Panc1 (cell line): ENCODE measurements around the gene CAPN8. TPM values are rescaled to one million over a fixed set of nuclear protein-coding genes. Genes with fewer than 3 reads are reported as not detected.

ENCODE experiments used
- ATAC-seq: fragments of 200-7000 bp; cut with Tn5 transposase; 2 replicates; pipeline ENCODE4 v1.9.1; 2020; ENCODE audit warnings: mild to moderate bottlenecking, moderate library complexity
- BruUV-seq: library from RNA; stranded (reverse); fragments of 400-500 nt; replicated peaks from 2 replicates; lab custom pipeline; 2021; lab: Mats Ljungman, UMichigan
- CTCF ChIA-PET: fragments of 300-600 bp; sonication (Branson Sonifier 250); formaldehyde crosslinking; loops from one replicate; lab custom pipeline; 2022; ENCODE audit warnings: antibody characterized with exemption; lab: Charles Lee
- POLR2A ChIA-PET: fragments of 300-600 bp; sonication (Branson Sonifier 250); formaldehyde crosslinking; loops from one replicate; lab custom pipeline; 2022; ENCODE audit warnings: antibody characterized with exemption; lab: Charles Lee
- DNase-seq: peaks from one replicate; pipeline ENCODE4 v3.0.0-alpha.2; 2010; ENCODE audit warnings: low read depth, low spot score
- H3K27ac ChIP-seq: 2 replicates; pipeline ENCODE4 v1.5.1; 2011; ENCODE audit warnings: mild to moderate bottlenecking, low read length, inconsistent platforms
- H3K27me3 ChIP-seq: fragments of 200-500 bp; sonication (Bioruptor generic); 2 replicates; pipeline ENCODE4 v1.6.0; 2014; ENCODE audit warnings: low read length, inconsistent platforms; ENCODE audit not compliant: control insufficient read depth, insufficient read depth
- H3K36me3 ChIP-seq: fragments of 200-500 bp; sonication (Bioruptor generic); 2 replicates; pipeline ENCODE4 v1.5.1; 2014; ENCODE audit warnings: inconsistent platforms, mild to moderate bottlenecking, low read length, moderate library complexity; ENCODE audit not compliant: control insufficient read depth, insufficient read depth
- H3K4me1 ChIP-seq: 2 replicates; pipeline ENCODE4 v1.5.1; 2011; ENCODE audit warnings: inconsistent platforms, mild to moderate bottlenecking, low read length, moderate library complexity; ENCODE audit not compliant: control insufficient read depth, insufficient read depth
- H3K4me3 ChIP-seq, 2 experiments: 2 replicates each; pipeline ENCODE4 v1.5.1; 2011 to 2012; ENCODE audit warnings: low read depth in 2 of 2, low read length in 2 of 2, mild to moderate bottlenecking in 2 of 2, inconsistent platforms in 1 of 2, moderate library complexity in 1 of 2
- H3K9me3 ChIP-seq: fragments of 200-500 bp; sonication (Bioruptor generic); 2 replicates; pipeline ENCODE4 v1.5.1; 2014; ENCODE audit warnings: low read depth, mild to moderate bottlenecking, inconsistent platforms, low read length, moderate library complexity; ENCODE audit not compliant: control insufficient read depth, insufficient read depth
- POLR2AphosphoS5 ChIP-seq: IDR thresholded peaks from 2 replicates; pipeline ENCODE4 v1.6.1; 2012; ENCODE audit warnings: mild to moderate bottlenecking, low read depth, low read length, moderate library complexity
- SIN3A ChIP-seq: IDR thresholded peaks from 2 replicates; pipeline ENCODE4 v1.6.1; 2012; ENCODE audit warnings: low read depth, mild to moderate bottlenecking, low read length, moderate library complexity, borderline replicate concordance; ENCODE audit not compliant: insufficient read depth
- TCF7L2 ChIP-seq: IDR thresholded peaks from 2 replicates; pipeline ENCODE4 v1.6.1; 2011; ENCODE audit warnings: mild to moderate bottlenecking, low read depth, low read length, inconsistent platforms
- in situ Hi-C: cut with HindIII; loops from 2 replicates; pipeline ENCODE4 v1.10.0; 2016; ENCODE audit warnings: low sequenced_read_pairs, low pct_unique_long_range_greater_than_20kb
- intact Hi-C: fragments of 100-400 bp; cut with micrococcal nuclease; formaldehyde crosslinking; loops from one replicate; pipeline ENCODE4 v1.10.0; 2022; ENCODE audit not compliant: unreplicated experiment
- total RNA-seq: library from RNA; stranded (reverse); gene quantifications from one replicate; pipeline ENCODE4 v1.2.1, GENCODE V29; 2021; ENCODE audit not compliant: unreplicated experiment
- TF ChIP-seq, protein P1 (sequence below), 2 experiments: IDR thresholded peaks; 2 replicates each; pipeline ENCODE4 v1.6.1; 2011 to 2012; ENCODE audit warnings: low read depth in 2 of 2, control low read depth in 1 of 2, low read length in 1 of 2, mild to moderate bottlenecking in 1 of 2, moderate library complexity in 1 of 2; ENCODE audit not compliant: insufficient read depth in 1 of 2
- TF ChIP-seq, protein P2 (sequence below): fragments of 450-650 bp; IDR thresholded peaks from 2 replicates; pipeline ENCODE4 v1.5.1; 2017; ENCODE audit warnings: mild to moderate bottlenecking

The CAPN8 gene
- total RNA-seq, 1 experiment from 2014 or later: 0.28 TPM

DNA sequence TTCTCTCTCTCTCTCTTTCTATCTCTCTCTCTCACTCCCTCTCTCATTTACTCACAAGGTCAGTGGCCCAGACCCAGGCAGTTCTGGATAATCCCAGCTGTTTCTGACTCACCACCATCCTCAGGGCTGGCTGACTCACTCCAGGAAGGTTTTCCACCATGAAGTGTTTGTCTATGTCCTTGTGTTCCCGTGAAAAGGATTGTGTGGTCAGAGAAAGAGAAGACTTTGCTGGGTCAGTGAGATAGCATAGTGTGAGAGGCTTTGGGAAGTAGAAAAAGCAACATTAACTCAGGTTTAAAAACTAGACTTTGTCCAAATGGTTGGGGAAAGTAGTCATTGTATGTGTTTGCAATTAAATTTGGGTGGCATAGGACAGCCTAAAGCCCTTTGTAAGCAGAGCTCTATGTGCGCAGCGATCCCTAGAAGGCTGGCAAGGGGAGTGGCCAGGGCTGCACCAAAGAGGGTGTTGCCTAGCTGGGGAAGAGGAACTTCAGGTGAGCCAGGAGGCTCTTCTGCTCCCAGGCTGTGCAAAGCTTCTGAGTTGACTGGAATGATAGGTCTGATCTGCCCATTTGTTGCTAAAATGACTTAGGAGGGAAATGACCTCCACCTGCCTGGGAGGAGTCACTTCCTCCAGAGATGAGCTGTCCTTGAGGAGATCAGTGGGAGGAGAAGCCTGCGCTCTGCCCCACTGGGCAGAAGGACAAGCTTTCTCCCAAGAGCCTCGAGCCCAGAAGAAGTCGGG lies 41.9 kb upstream of the CAPN8 start:
- H3K4me1 ChIP-seq: peaks cover 78% of the 10 kb centered on the region
- CTCF ChIA-PET: interaction anchor here (0.6 to 0.8 kb wide), 3 partner anchors 8 to 42 kb away, joined by 4 to 6 read pairs (median 6); no protein-coding TSS in a partner anchor

DNA sequence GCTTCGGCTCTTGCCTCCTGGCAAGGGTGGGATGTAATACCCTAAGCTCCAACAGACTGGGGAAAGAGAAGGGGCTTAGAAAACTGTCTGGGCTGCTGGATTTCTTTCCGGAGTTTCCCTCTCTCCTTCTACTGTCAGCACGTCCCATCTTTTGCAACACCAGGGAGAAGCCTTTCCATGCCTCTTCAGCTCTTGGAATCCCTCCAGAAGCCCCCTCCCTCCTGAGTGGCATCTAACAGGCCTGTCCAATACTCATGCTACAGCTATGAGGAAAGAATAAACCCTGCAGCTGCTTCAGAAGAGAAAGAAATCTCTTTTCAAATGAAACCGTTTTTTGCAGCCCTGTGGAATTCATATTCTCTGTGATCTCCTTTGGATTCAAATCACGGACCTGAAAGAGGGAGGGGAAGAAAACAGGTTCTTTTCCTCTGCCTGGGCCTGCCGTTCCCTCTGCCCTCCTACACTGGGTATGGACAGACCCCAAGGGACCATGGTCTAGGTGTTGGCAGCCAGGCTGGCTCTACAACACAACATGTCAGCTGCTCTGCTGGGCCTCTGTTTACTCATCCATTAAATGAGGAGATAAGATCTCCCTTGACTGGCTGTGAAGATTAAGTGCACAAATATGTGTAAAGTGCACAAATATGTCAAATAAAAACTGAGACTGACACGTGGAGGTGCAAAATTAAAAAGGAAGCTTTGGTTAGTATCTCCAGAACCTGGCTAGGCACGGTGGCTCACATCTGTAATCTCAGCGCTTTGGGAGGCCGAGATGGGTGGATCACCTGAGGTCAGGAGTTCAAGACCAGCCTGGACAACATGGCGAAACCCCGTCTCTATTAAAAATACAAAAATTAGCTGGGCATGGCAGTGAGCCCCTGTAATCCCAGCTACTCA lies 40.8 kb upstream of the CAPN8 start:
- H3K9me3 ChIP-seq: no peaks in the 10 kb centered on the region
- BruUV-seq: TSS peak; percentile 86
- no peaks in the 10 kb centered on the region for H3K27me3 ChIP-seq
- CTCF ChIA-PET: no interaction called here
- DNase-seq (no peak), ATAC-seq (peak; percentile 51)
- POLR2A ChIA-PET: interaction anchor here (0.6 to 0.7 kb wide), 3 partner anchors 65 to 790 kb away, joined by 3 to 8 read pairs (median 4); no protein-coding TSS in a partner anchor
- TF ChIP-seq SIN3A (no peak), POLR2AphosphoS5 (peak; percentile 73)
- peak overlapping the region in 1 of 2 experiments; percentile 53; a peak in 2 of 4 replicates for H3K4me3 ChIP-seq
- no peaks in the 10 kb centered on the region for H3K36me3 ChIP-seq
- intact Hi-C loops: loop anchor here (10.0 kb wide), 1 partner anchor 628 kb away; the partner anchor contains the start of gene NVL
- in situ Hi-C loops: no loop called here
- H3K4me1 ChIP-seq: peaks cover 78% of the 10 kb centered on the region
- H3K27ac ChIP-seq: peak overlapping the region; percentile 96

More for the DNA sequence above, 41.9 kb upstream of the CAPN8 start:
- POLR2A ChIA-PET: interaction anchor here (0.5 to 1.1 kb wide), 3 partner anchors 64 to 475 kb away, joined by 4 to 8 read pairs (median 6); no protein-coding TSS in a partner anchor
- peak; percentile 98 for DNase-seq
- Histone ChIP-seq H3K27me3 (no peaks in the 10 kb centered on the region), H3K36me3 (no peaks in the 10 kb centered on the region; the same call in 1 of the 2 replicates), H3K27ac (peak overlapping the region; percentile 96), H3K9me3 (no peaks in the 10 kb centered on the region), H3K4me3 (peak overlapping the region; percentile 24 to 53)
- BruUV-seq: no TSS peak
- TF ChIP-seq SIN3A (no peak), TCF7L2 (no peak), POLR2AphosphoS5 (no peak)
- TF ChIP-seq, protein P1, sequence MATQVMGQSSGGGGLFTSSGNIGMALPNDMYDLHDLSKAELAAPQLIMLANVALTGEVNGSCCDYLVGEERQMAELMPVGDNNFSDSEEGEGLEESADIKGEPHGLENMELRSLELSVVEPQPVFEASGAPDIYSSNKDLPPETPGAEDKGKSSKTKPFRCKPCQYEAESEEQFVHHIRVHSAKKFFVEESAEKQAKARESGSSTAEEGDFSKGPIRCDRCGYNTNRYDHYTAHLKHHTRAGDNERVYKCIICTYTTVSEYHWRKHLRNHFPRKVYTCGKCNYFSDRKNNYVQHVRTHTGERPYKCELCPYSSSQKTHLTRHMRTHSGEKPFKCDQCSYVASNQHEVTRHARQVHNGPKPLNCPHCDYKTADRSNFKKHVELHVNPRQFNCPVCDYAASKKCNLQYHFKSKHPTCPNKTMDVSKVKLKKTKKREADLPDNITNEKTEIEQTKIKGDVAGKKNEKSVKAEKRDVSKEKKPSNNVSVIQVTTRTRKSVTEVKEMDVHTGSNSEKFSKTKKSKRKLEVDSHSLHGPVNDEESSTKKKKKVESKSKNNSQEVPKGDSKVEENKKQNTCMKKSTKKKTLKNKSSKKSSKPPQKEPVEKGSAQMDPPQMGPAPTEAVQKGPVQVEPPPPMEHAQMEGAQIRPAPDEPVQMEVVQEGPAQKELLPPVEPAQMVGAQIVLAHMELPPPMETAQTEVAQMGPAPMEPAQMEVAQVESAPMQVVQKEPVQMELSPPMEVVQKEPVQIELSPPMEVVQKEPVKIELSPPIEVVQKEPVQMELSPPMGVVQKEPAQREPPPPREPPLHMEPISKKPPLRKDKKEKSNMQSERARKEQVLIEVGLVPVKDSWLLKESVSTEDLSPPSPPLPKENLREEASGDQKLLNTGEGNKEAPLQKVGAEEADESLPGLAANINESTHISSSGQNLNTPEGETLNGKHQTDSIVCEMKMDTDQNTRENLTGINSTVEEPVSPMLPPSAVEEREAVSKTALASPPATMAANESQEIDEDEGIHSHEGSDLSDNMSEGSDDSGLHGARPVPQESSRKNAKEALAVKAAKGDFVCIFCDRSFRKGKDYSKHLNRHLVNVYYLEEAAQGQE (IDR thresholded peaks at IDR 0.05; ENCODE audit: insufficient read depth in 1 of 2, low read depth in 2 of 2, low read length in 1 of 2): no peak
- TF ChIP-seq, protein P2, sequence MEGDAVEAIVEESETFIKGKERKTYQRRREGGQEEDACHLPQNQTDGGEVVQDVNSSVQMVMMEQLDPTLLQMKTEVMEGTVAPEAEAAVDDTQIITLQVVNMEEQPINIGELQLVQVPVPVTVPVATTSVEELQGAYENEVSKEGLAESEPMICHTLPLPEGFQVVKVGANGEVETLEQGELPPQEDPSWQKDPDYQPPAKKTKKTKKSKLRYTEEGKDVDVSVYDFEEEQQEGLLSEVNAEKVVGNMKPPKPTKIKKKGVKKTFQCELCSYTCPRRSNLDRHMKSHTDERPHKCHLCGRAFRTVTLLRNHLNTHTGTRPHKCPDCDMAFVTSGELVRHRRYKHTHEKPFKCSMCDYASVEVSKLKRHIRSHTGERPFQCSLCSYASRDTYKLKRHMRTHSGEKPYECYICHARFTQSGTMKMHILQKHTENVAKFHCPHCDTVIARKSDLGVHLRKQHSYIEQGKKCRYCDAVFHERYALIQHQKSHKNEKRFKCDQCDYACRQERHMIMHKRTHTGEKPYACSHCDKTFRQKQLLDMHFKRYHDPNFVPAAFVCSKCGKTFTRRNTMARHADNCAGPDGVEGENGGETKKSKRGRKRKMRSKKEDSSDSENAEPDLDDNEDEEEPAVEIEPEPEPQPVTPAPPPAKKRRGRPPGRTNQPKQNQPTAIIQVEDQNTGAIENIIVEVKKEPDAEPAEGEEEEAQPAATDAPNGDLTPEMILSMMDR: no peak
- intact Hi-C loops (loop anchor here (10.0 kb wide), 1 partner anchor 627 kb away; the partner anchor contains the start of gene NVL), in situ Hi-C loops (no loop called here)
- ATAC-seq: peak; percentile 82
